Measurements from ENCODE around the gene RPS19.

DNA sequence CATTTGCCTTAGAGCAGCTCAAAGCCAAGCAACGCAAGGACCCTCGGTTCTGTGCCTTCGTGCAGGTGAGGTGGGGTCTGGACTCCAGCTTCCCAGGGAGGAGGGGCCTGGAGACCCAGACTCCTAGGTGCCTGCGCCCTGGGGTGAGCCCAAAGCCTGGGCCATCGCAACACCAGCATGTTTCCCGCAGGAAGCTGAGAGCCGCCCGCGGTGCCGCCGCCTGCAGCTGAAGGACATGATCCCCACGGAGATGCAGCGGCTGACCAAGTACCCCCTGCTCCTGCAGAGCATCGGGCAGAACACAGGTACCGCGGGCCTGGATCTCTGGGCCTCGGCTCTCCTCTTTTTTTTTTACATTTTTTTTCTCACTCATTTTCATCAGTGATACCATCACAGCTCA is 42.5 kb downstream of the RPS19 start:
- TF ChIP-seq CTCF (IDR thresholded peaks at IDR 0.05) = no peak
- TF ChIP-seq POLR2AphosphoS5 (IDR thresholded peaks at IDR 0.05) = no peak
- no peak for TF ChIP-seq EP300 (IDR thresholded peaks at IDR 0.05; ENCODE audit: low read depth)
- no peak for TF ChIP-seq POLR2A (IDR thresholded peaks at IDR 0.05)
